Ishikawa (cell line): Measurements from ENCODE around the gene EFCAB7.

Experiments used
- RAD21 ChIP-seq: IDR thresholded peaks from 2 replicates; pipeline ENCODE4 v1.6.1; 2012; ENCODE audit warnings: low read depth

EFCAB7 gene

GRCh38 chr1:63621698-63622097, 98.4 kb downstream of the EFCAB7 start:
- TF ChIP-seq RAD21: no peak
